GM12801 (cell line): ENCODE results near the gene ERC1.

Source experiments
- TF ChIP-seq, protein P1 (sequence below): IDR thresholded peaks from one replicate; pipeline ENCODE4 v1.5.1; 2011; ENCODE audit warnings: control low read depth; ENCODE audit not compliant: insufficient read length; ENCODE audit errors: extremely low read depth

Gene ERC1

DNA sequence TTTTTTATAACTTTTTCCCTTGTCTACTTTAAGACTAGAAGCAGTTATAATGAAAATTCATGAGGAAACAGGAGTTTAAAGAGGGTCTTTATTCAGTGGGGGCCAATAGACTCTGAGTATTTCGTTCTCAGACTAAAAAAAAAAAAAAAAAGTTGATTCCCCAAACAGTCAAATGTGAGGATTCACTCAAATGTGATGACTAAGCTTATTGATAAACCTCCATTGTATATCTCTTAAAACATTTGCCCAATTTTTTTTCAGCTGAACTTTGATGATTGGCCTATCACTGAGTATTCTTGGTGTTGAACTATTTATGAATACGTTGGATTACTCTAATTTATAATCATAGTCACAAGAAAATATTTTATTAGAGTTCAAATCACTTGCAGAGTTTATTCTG is 265.3 kb downstream of the ERC1 start:
- TF ChIP-seq, protein P1, sequence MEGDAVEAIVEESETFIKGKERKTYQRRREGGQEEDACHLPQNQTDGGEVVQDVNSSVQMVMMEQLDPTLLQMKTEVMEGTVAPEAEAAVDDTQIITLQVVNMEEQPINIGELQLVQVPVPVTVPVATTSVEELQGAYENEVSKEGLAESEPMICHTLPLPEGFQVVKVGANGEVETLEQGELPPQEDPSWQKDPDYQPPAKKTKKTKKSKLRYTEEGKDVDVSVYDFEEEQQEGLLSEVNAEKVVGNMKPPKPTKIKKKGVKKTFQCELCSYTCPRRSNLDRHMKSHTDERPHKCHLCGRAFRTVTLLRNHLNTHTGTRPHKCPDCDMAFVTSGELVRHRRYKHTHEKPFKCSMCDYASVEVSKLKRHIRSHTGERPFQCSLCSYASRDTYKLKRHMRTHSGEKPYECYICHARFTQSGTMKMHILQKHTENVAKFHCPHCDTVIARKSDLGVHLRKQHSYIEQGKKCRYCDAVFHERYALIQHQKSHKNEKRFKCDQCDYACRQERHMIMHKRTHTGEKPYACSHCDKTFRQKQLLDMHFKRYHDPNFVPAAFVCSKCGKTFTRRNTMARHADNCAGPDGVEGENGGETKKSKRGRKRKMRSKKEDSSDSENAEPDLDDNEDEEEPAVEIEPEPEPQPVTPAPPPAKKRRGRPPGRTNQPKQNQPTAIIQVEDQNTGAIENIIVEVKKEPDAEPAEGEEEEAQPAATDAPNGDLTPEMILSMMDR: no peak

DNA sequence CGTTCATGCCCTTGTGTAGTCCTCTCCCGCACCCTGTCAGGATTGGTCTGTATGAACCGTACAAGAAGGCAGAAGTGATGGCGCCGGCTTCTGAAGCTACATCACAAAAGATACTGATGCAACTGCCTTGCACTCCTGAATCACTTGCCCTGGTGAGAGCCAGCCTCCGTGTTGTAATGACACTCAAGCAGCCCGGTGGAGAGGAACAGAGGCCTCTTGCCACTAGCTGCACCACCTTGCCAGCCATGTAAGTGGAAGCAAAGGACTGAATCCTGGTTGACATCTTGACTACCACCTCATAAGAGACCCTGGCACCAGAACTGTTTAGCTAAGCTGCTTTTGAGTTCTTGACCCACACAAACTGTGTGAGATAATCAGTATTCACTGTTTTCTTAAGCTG is 266.0 kb downstream of the ERC1 start:
- TF ChIP-seq, protein P1: no peak

DNA sequence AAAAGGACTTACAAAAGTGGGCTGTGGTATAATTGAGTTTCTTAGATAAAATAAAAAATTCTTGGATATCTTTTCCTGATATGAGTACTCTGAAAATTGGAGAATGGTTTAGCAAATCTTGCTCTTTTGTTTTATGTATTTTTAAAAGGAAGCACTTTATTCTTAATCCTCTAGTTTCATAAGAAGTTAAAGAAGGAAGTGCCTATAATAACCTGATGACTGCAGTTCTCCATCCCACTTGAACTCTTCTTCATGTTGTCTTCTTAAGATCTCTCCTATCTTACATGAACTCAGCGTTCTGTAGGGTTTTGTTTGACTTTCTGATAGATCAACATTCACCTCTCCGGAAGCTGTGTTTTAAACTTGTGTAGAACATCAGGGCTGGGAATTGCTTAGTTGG is 271.0 kb downstream of the ERC1 start:
- TF ChIP-seq, protein P1: no peak

DNA sequence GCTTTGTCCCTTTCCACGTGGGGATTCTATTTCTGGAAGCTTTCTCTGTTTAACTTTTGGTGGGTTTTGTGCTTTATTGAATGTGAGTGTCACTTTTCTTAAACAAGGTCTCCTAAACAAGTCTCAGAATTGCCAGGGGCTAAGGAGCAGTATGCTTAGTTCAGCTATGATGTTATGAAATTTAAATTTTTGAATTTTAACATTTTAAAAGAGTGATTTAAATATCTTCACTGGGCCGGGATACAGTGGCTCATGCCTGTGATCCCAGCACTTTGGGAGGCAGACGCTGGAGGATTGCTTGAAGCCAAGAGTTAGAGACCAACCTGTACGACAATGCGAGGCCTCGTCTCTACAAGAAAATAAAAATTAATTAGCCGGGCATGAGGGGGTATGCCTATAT is 276.2 kb downstream of the ERC1 start:
- TF ChIP-seq, protein P1: no peak

DNA sequence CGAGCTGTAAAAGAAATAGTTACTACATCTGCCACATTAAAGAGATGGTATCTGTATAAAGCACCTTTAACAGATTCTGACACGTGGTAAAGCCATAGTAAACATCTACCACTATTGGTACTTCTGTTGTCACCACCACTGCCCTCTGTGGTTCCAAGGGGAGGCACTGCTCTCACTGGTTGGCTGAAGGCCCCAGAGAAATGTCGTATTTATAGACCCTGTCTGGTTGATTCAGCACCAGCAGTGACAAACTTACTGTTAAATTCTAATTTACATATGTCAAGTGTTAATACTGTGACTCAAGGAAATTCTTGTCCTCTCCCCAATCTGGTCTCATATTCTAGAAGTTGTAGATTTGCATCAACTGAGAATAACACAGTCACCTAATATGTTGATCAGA is 281.1 kb downstream of the ERC1 start:
- TF ChIP-seq, protein P1: no peak

DNA sequence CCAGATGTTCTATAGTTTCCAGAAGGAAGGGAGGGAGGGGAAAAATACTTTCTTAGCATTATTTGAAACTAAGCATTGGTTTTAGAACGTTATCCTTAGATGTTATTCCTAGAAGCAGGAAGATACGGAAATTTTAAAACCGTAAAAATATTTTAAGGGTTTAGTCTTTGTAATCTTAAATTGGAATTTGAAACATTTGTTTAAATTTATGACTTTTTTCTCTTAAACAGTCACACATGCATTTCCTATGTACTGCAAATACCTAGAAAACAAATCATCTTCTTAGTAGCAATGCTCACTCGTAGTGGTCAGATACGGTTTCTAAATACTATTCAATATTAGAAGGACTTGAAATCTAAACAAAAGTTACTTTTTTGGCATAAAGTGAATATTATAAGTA is 282.0 kb downstream of the ERC1 start:
- TF ChIP-seq, protein P1: no peak

DNA sequence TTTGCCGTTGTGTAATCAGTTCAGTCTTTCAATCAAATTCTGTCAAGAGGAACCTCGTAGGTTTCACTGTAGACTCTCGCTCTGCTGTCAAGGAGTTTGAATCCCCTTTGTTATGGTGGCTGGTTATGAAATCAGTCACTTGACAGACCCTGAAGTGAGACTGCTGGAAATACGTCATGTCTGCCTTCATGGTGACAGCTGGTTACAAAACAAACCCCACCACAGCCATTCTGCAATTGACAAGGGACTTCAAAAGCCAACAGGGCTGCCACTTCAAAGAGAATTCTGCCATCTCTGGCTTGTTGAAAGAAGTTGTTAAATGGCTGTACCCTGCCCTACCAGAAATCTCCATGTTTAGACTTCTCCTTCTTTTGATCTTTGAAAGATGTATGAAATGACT is 286.9 kb downstream of the ERC1 start:
- TF ChIP-seq, protein P1: no peak

DNA sequence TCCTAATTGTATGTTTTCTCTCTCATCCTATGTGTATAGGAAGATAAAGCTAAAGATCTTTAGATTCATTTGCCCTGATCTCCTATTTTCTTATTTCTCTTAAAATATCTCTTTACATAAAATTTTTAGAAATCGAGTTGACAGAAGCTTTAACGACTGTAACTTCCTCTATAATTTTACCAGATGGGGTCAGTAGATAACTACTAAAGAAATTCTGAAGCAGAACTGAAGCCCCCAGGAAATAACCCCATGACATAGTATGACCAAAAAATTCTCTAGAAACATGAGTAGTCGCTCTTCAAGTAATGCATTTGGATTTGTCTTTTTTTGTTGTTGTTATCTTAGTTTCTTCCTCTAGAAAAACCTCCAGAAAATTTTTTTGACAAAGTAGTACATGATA is 288.0 kb downstream of the ERC1 start:
- TF ChIP-seq, protein P1: no peak
